ENCODE data around the gene GNG2.

GNG2 gene

DNA sequence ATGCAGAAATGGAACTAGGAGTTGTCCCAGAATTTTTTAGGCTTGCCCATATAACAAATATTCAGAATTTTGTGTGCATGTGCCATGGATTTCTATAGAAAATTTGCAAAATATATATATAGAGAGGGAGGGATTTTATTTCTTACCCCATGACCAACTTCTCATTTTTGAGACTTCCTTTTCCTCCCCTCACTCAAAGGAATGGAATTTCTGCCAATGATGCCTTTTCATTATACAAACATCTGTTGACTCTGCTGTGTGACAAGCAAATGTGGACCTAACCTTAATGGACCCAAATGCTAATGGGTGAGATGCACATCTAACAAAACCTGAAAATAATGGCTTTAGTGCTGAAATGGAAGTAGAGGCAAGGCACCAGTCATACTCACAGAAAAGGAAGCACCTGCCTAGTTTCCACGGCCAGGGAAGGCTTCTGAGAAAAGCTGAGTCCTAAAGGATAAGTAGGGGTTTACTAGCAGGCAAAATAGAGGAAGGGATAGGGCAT is 3.6 kb upstream of the GNG2 start:
- DNase-seq, result no peak

DNA sequence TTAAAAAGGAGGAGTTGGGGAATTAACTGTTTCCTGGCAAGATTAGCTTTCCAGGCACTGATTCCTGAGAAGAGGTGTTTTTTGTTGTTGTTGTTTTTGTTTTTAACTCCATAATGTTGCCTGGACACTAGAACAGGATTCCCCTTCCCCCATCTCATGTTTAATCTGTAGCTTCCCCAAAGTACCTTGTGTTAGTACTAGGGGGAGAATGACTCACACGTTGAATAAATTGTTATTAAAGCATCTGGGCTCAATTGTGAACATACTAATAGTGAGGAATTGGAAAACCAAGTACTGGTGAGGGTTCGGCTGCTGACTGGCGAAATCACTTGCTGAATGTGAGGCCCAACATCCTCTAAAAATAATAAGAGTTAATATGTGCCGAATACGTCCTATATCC is 1.3 kb upstream of the GNG2 start:
- no peak for DNase-seq

DNA sequence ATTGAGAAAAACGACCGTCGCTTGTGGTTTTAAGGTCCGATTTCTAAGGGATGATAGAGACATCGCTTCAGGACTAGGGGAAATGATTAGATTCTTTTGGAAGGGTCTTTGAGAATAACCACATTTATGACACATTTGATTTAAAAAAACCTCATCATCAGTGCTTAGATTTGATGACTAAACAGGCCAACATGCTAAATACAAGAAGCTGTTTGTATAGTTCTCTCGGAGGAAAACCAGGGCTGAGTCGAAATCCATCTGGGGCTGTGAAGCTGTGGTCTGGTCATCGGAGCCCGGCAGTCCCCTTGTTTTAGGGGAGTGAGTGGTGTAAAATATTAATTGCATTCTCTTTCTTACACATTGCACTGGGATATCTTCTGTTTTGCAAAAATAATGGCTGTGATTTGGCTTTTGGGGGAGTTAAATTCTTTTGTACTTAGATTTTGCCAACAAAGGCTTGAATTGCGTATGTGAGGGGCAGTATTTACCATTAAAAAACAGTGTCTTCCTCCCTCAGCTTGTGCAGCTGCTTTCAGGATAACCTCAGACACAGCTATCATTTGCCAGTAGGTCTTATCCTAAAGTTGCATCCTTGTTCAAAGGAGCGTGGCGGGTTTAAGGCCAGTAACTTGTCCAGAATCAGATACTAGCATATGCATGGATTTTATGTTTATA is 550 bp downstream of the GNG2 start:
- peak; percentile 41 for DNase-seq

DNA sequence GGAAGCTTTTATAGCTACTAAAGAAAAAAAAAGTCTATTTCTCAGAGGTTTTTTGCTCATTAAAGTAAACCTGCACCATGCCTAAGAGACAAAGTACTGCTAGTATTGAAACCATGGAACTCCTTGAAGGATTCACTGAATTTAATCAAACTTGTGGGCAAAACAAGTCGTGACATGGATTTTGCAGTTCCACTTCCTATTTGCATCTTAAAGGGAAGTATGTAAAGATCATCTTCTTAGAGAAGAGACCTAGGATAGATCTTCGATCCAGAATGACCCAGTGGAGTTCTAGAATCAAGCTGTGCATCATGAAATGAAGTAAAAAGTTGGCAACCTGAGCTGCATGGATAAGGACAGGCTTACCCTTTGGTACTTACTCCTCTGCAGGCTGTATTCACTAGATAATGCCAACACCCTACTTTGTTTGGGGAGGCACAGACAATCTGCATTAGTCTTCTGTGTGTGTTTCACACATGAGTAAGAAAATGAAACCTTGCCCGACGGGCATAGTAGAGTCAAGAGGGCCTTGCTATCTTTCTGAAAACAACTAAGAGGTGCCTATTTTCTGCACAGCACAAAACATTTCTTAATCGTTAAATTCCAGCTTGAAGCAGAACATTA is 1.9 kb downstream of the GNG2 start:
- DNase-seq, result no peak

DNA sequence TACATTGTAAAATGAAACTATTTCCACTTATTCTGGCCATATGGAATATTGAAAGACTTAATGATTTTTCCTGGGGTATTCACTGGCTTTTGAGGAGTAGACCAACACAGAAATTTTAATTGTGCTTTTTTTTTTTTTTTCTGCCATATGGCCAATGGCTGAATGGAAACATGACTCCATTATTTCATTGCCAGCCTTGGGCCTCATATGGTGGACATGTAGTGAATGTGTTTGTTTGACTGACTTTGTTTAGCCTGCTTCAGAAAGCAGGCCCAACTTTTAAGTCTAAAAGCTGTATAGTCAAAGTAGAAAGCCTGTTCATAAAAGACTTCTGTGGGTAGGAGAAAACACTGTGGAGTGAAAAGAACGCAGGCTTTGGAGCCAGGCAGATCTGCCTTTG is 2.4 kb downstream of the GNG2 start:
- no peak for DNase-seq

DNA sequence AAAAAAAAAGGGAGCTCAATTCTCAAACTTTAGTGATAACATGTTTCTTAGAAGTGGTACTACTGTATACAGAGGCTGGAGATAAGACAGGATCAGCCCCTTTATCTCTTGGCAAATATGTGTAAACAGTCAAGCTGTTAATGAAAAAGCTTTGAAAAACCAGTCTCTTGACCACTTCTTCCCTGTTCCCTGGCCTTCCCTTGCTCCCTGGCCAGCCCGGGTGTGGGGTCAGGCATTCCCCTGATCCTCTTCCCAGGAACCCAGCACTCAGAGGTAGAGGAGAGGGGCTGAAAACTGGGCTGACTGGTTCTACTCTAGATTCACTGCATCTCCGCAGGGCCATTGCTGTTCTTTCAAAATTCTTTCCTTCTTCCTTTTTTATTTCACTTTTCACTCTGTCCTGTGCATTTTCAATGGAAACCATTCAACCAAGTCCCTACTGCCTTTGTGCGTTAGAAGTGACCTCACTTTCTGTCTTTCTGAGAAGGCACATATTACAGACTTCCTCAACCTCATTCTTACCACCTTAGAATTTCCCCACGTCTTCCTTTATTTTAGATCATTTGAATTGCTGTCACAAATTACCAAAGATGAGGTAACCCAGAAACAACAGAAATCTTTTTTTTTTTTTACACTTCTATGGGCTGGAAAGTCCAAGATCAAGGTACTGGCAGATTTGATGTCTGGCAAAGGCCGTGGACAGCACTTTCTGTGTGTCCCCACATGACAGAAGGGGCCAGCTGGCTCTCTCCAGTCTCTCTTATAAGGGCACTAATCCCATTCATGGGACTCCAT is 5.7 kb downstream of the GNG2 start:
- DNase-seq, result no peak

DNA sequence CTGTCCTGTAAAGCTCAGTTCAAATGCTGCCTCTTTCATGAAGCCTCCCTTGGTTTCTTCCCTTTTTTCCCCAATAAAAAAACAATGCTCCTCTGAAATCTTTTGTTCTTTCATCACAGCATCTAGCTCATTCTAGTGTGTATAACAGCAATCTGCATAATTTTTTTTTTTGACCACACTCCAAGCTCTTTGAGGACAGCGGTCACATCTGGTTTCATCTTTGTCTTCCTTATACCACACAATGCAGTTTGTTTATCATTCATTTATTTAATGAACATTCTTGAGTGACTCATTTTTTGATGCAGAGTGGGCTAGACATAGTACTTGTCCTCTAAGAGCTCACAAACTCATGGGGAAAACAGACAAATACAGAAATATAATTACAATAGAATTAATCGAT is 7.3 kb downstream of the GNG2 start:
- DNase-seq, result no peak

DNA sequence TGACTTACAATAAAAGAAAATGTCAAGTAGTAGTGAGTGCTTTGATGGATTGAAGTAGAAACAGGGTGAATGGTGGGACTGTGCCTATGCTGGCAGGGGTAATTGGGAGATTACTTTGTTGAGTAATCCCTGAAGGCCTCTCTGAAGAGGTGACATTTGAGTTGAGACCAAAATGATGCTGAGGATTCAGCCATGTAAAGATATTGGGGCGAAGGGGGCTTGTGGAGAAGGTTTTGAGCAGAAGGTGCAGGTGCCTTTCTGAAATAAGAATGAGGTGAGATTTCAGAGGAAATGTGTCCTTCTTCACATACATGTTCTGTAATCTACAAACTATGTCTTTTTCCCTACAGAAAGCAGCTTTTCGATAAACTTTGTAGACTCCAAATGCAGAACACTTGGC is 8.0 kb downstream of the GNG2 start:
- no peak for DNase-seq

DNA sequence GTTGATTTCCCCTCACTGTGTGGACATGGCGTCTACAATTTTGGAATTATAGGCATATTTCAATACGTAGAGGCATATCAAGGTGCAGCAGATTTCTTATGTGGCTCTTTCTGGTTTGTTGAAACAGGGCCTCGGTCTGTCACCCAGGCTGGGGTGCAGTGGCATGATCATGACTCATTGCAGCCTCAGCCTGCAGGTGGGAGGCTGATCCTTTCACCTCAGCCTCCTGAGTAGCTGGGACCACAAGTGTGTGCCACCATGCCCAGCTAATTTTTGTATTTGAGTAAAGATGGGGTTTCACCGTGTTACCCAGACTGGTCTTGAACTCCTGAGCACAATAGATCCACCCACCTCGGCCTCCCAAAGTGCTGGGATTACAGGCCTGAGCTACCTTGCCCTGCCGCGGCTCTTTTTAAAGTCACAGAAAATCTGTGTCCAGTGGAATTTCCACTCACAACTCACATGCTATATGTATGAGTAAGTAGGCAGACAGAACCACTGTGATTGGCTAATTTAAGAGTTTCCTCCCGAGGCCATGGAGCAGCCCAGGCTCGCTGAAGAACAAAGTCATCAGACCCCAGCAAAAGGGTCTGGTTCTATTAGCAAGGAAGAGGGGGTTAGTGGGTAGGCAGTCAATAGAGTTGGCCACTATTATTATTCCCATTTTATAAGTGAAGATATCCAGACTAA is 9.1 kb downstream of the GNG2 start:
- DNase-seq, result no peak

DNA sequence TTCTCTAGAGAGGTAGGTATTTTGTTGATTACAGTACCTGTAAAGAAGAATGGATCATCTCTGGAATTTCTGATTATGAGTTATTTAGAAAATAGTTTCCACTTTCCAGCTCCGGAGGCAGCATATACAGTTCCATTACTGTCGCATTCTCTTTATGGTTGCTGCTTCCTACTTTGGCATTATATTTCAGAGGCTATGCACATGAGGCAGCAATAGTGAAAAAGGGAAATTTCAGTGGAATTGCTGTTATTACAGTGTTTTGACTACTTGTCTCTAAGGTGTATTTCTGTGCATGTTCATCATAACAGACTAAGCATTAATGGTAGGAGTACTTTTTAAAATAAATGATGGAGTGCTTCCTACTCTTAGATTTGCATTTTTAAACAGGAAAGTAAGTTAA is 10.2 kb downstream of the GNG2 start:
- DNase-seq, result no peak

DNA sequence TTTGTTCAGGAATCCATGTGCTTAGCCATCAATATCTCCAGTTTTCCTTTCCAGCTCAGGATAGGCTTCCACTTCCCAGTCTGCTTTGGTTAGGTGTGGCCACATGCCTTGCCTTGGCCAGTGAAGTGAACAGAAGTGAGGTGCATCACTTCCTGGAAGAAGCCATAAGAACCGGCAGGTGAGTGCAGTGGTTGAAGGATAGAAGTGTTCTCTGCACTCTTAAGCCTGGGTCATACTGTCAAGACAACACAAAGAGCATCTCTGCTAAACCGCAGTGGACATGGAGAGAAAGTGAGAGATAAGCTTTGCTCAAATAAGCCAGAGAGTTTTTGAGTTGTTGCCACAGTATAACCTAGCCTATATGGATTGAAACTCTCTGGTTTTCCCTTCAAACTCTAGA is 11.4 kb downstream of the GNG2 start:
- no peak for DNase-seq

DNA sequence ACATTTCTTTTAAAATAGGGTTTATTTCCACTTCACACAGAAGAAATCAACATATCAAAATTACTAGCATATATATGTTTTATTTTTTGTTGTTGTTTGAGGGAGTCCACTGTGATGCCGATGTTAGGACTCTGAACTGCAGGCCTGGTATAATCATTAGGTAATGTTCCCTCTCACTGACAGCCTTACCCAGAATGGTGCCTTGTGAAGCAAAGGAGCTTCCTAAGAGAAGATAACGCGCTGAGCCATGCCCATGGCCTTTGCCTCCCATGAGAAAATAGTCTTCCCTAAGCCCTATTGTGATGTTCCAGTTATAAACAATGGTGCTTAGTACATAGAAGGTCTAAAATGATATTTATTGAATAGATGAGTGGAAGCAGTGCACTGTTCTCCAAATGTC is 12.0 kb downstream of the GNG2 start:
- DNase-seq, result no peak

DNA sequence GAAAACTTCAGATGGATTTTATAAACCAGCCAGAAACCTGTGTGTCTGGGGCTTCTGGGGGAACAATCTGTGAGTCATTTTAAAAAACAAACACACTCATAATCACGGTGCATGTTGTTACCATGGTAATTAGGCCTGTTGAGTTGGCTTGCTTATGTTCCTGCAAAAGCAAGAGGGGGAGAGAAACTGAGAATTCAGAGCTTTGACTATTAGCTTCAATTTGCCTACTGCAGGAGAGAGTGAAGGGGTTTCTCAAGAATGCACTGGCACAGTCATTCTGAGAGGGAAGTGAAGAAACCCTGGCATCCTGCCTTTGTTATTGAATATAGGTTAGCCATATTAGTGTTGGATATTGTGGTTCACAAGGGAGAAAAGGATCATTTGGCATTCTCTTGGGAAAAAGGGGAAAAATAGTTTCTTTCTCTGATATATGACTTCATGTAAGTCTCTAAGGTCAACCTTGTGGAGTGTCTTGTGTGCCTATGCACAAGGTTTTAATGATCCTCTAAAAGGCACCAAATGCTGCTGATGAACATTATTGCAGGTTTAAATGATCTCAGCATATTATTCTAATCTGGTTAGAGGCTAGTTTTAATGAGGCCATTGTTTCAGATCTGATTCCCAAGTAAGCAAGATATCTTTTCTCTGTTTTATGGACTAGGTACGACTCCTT is 12.9 kb downstream of the GNG2 start:
- no peak for DNase-seq

DNA sequence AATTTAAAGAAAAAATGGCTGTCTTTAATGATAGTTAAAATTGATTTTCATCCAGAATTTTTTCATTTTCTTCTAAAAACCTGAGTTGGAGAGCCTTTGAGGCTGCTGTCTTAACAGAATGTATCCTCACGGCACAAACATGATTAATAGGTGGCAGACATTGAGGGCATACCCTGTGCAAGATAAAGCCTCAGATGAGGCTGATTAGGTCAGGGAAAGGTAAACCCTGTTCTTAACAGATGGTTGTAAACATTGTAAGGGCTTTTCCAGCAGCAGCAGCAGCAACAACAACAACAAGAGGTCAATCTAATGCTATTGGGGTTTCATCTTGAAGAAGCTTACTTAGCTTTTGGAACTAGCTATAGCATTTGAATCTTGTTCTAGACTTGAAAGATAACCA is 17.4 kb downstream of the GNG2 start:
- no peak for DNase-seq

DNA sequence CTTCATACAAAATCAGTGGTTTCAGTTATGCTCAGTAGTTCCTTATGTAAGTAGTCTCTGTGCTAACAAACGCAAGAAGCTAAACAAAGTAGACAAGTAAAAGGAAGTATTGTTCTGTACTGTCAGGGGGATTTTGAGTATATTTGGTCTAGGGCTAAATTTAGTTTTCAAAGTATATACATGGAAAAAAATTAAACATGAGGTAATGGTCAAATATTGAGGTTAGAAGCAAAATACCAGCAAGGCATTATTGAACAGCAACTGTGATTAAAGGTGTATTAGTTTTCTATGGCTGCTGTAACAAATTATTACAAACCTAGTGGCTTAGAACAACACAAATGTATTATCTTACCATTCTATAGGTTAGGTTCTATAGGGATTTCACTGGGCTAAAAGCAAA is 18.8 kb downstream of the GNG2 start:
- DNase-seq, result no peak

DNA sequence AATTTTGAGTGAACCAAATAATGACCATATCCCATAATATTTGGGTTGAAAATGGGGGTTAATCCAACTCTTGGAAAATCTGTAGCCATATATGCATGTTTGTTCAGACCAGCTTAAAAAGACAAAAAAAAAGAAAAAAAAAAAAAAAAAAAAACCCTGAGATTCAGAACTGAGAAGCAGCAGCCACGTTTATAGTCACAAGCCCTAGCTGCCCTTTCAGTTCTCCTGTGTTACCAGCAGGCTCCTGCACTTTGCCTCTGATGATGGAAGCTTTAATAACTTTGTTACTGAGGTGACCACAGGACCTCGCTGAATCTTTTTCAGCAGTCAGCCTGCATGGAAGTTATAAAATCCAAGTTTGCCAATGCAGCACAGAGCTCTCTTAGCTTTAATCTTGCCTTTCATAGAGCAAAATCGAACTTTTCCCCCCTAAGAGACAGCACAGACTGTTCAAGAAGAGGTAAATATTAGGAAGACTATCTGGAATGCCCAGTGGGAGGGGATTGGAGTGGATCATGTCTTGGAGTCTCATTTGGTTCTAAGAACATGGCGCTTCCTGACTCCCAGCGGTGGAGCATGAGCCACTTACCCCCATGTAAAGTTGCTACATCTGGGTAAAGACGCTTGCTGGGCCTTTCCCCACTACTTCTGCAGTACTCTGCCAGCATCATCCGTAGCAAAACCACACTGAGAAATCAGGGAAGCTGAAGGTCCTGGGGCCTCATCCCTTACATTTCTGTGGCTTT is 20.6 kb downstream of the GNG2 start:
- no peak for DNase-seq

DNA sequence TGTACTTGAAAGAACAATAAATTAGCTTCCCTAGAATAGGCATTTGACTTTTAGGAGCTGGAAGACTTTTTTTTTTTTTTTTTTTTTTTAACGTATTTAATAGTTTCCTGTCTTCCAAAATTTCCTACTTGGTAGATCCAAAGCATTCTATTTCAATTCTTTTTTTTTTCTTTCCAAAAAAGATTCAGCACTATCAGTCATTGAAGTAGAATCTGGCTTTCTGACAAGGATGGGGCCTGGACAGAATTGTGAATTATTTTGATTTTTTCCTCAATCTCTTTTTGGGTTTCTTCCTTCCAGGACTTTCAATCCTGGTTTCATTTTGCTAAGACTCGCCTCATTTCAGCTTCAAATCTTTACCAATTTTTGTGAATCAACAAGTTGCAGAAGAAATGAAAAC is 21.2 kb downstream of the GNG2 start:
- no peak for DNase-seq

DNA sequence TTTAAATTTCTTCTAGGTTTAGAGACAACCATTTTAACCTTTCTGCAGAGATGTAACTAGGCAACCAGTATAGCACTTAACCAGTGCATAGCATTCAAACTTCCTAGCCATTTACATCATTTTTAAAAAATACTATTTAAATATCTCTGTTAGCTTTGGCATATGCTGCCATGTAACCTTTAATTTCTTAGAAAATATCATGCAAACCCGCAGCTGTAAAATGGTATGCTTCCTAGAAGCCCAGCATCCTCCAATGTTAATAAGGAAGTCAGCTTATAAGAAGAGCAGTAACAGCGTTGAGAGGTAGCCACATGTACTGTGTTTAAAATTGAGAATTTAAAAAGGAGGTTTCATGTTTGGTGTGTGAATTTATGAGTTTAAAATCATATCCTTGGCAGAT is 22.8 kb downstream of the GNG2 start:
- DNase-seq, result no peak

DNA sequence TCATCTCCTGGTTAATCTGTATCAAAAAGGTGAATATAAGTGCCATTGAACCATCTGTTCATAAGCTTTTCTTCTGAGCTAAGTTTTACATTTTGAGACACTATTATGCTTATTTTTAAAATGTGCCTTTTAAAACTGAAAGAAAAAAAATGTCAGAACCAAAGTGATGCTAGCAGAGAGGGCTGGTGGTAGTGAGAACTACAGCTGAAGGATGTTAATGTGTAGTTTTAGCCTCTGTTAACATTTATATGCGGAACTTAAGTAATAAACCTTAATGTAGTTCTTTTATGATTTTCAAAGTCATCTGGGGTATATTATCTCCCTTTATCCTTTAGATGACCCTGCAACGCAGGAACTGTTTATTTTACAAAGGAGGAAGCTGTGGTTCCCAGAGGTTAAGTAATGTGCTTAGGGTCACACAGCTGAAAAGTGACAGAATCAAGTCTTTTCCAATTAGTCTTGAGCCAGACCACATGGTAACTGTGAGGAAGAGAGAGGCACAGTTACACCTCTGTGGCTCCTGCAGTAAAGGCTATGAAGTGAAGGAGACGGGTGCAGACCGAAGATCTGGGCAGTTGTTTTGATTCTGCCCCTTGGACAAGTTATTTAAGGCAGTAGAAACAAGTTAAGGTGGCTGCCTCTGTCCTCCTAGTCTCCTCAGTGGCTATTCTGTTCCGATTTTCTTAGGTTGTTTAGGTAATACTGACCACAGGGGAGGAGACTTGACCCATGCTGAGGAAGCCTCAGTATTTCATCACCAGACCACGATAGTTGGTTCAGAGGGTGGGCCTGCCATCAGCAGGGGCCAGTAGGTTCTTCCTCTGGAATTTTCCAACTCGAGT is 23.9 kb downstream of the GNG2 start:
- no peak for DNase-seq

DNA sequence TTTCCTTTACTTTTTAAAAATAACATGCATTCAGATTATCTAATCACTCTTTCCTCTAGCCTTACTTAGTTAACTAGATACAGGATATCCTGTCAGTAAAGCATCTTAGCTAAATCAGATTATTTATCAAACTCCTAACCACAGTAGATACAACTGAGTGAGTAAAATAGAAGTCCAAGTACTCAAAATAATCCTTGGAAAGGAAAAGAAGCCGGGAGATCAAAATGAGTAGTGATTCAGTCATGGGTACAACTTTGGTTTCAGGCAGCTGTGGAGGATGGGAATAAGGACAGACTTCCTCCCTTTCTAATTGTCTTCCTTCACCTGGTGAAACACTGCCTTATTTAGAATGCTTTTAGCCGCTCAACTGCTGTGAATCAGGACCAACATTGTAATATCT is 29.4 kb downstream of the GNG2 start:
- no peak for DNase-seq

DNA sequence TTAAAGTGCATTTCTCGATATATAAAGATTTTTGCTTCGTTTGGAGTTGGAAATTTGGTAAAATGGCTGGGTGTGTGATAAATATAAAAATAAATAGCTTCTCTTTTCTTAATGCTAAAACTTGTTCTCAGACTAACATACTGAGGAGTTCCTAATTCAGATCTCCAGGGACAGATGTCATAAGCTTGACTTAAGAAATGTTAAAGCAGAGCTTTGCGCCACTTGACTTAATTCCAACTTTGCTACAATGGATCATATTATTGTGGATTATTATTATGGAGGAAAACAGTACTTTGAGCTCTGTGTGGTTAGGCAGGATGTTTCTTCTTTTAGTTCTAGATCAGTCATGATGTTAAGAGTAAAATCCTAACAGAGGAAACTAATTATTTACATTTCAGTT is 33.8 kb downstream of the GNG2 start:
- DNase-seq, result no peak
